ENCODE results near the gene DUSP15.

The DUSP15 gene

DNA sequence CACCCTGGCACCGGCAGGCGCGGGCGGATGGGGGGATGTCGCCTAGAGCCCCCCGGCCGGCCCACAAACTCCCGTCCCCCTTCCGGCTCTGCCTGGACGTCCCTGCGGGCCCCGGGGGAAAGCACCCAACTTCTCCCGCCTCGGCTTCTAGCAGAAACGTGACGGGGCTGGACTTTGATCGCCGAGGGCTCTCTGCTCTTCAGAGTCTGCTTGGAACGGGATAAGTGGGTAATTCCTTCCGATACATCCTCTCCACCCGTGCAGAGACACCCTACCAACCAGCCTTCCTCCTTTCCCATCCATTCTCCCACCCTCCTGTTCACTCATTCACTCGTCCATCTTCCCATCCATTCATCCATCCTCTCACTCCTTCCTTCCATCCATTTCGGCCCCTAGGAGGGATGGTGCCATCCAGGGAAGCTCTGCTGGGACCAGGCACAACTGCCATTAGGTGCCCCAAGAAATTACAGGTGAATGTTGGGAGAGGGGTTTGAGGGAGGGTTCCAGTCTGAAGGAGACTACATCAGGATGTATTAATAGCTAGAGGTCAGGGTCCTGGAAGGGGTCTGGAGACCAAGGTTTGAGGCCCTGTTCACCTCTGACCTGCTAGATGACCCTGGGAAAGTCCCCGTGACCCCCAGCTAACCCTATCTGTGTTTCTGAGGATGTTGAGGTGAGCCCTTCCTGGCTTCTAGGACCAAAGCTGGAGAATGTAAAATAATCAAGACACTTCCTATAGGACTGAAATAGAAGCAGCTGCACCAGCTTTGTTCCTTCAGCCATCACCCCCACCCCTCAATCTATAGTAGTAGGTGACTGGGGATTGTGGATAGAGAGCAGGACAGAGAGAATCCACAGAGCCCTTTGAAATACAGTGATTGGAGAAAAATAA is 645 bp upstream of the DUSP15 start:
- H3K4me3 ChIP-seq (ENCODE audit: low read depth, low read length) = peak overlapping the region; percentile 34
- TF ChIP-seq, protein P1, sequence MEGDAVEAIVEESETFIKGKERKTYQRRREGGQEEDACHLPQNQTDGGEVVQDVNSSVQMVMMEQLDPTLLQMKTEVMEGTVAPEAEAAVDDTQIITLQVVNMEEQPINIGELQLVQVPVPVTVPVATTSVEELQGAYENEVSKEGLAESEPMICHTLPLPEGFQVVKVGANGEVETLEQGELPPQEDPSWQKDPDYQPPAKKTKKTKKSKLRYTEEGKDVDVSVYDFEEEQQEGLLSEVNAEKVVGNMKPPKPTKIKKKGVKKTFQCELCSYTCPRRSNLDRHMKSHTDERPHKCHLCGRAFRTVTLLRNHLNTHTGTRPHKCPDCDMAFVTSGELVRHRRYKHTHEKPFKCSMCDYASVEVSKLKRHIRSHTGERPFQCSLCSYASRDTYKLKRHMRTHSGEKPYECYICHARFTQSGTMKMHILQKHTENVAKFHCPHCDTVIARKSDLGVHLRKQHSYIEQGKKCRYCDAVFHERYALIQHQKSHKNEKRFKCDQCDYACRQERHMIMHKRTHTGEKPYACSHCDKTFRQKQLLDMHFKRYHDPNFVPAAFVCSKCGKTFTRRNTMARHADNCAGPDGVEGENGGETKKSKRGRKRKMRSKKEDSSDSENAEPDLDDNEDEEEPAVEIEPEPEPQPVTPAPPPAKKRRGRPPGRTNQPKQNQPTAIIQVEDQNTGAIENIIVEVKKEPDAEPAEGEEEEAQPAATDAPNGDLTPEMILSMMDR (IDR thresholded peaks at IDR 0.05; ENCODE audit: borderline replicate concordance, insufficient read depth, low read depth, low read length) = no peak

DNA sequence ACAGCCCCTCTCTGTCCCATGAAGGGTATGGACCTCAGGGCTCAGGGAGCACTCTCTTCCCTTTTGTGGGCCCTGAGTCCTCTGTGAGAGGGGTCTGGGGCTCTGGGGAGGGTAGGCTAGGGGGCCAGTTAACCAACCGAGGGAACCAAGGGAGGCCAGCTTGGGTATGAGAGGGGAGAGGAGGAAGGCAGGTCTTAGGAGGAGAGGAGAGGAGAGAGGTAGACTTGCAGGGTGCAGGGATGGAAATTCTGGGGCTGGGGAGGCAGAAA is 720 bp downstream of the DUSP15 start:
- TF ChIP-seq, protein P1 (IDR thresholded peaks at IDR 0.05; ENCODE audit: borderline replicate concordance, insufficient read depth, low read depth, low read length) = no peak
- no peak overlapping the region for H3K4me3 ChIP-seq (ENCODE audit: low read depth, low read length)

GRCh38 chr20:31868853-31869672 is 1.3 kb downstream of the DUSP15 start:
- TF ChIP-seq, protein P1 (IDR thresholded peaks at IDR 0.05; ENCODE audit: borderline replicate concordance, insufficient read depth, low read depth, low read length) = no peak
- no peak overlapping the region for H3K4me3 ChIP-seq (ENCODE audit: low read depth, low read length)

DNA sequence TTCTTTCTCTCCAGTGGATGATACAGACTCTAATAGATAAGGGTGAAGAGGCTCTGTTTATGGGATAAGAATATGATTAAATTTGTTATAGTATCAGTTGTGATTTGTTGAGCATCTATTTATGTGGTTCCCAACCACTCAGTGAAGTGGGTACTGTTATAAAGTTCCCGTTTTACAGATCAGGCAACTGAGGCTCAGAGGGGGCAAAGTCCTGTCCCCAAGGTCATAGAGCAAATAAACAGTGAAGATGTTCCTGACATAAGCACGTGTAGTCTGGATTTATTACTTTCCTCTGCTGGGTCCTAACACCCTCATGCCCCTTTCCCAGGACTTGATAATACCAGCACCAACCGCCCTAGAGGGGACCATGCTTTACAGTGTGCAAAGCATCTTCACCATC is 4.1 kb downstream of the DUSP15 start:
- TF ChIP-seq, protein P1 (IDR thresholded peaks at IDR 0.05; ENCODE audit: borderline replicate concordance, insufficient read depth, low read depth, low read length) = no peak
- no peak overlapping the region for H3K4me3 ChIP-seq (ENCODE audit: low read depth, low read length)

DNA sequence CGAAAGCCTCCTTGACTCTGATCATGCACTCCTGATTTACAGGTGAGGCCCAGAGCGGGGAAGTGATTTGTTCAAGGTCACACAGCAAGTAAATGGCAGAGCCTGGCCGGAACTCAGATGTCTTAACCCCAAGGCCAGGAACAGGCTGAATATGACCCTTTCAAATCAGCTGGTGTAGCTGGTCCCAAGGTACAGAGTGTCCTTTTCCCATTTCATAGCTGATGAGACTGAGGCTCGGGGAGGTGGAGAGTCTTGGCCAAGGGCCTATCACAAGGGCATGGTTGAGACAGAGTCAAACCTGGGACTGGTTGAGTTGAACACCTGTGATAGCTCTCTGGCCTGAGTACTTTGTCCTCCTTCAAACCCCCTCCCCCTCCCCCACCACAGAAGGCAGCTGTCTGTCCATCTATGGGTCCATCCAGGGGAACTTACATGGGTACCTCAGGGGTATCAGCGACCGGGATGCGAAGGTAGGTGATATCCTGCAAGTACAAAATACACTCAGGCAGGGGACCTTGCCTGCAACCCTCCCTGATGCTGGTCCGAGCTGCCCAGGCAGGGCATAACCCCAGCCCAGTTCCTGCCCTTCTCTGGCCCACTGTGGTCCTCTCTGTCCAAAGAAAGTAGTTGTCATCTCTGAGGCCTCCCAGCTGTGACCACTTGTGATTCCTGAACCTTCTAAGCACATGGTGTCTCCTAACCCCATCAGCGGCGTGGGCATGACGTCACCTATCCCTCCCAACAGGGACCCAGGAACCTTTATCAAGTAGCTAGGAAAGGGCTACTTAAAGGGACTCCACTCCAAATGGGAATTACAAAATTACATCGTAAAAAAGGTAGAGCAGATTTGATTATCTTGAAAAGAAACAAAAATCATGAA is 5.6 kb downstream of the DUSP15 start:
- H3K4me3 ChIP-seq (ENCODE audit: low read depth, low read length) = no peak overlapping the region
- TF ChIP-seq, protein P1 (IDR thresholded peaks at IDR 0.05; ENCODE audit: borderline replicate concordance, insufficient read depth, low read depth, low read length) = no peak

GRCh38 chr20:31863296-31864085 is 6.8 kb downstream of the DUSP15 start:
- TF ChIP-seq, protein P1 (IDR thresholded peaks at IDR 0.05; ENCODE audit: borderline replicate concordance, insufficient read depth, low read depth, low read length) = no peak
- H3K4me3 ChIP-seq (ENCODE audit: low read depth, low read length) = no peak overlapping the region
